Mesodermal cell (in vitro differentiated cells): Measurements from ENCODE around the gene MEP1B.

Source experiments
- H3K27ac ChIP-seq: 2 replicates; pipeline ENCODE4 v1.7.0; 2013; ENCODE audit warnings: mild to moderate bottlenecking, low read depth, low read length, moderate library complexity; ENCODE audit not compliant: severe bottlenecking
- H3K36me3 ChIP-seq: 2 replicates; pipeline ENCODE4 v1.7.1; 2013; ENCODE audit warnings: mild to moderate bottlenecking, low read length, moderate library complexity; ENCODE audit not compliant: control insufficient read depth, insufficient read depth
- H3K4me1 ChIP-seq: one replicate; pipeline ENCODE4 v1.7.1; 2013; ENCODE audit warnings: mild to moderate bottlenecking, low read length; ENCODE audit not compliant: insufficient read depth, control insufficient read depth, poor library complexity, severe bottlenecking
- H3K4me3 ChIP-seq: 2 replicates; pipeline ENCODE4 v1.7.0; 2013; ENCODE audit warnings: low read length, control low read depth, mild to moderate bottlenecking; ENCODE audit not compliant: insufficient read depth, poor library complexity, severe bottlenecking; ENCODE audit errors: extremely low read depth
- H3K9me3 ChIP-seq: 2 replicates; pipeline ENCODE4 v1.7.1; 2013; ENCODE audit warnings: mild to moderate bottlenecking, low read length, moderate library complexity; ENCODE audit not compliant: control insufficient read depth
- WGBS, 2 experiments: methylation state at CpG; one replicate each; pipeline ENCODE4 v1.1.5; 2013; ENCODE audit warnings: missing lambda C conversion rate in 2 of 2; ENCODE audit not compliant: insufficient coverage in 2 of 2; 5-methylcytosine and 5-hydroxymethylcytosine counted together

The MEP1B gene

GRCh38 chr18:32249147-32249929, 59.5 kb downstream of the MEP1B start:
- Histone ChIP-seq H3K36me3 (no peaks in the 10 kb centered on the region), H3K27ac (no peak overlapping the region), H3K4me1 (no peaks in the 10 kb centered on the region), H3K4me3 (no peak overlapping the region), H3K9me3 (no peaks in the 10 kb centered on the region)
- 77 to 95% methylated on average over 2 to 4 of the region's 8 CpGs for WGBS, 2 experiments

DNA sequence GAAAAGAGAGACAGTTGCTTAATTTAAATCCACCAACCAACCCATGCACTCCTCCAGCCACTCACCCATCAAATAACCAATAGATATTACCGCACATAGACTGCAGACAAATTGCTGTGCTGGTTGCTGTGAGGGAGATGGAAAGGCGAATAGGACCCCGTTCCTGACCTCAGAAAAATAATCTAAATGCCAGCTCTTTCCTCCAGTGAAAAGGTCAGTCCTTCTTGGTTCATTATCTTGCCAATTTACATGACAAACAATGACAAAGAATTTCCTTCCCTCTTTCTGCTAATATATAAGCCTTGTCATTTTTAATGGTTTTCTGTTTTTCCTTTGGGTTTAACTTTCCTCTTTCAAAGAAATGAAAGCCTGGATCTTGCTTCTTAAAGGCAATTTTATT, 61.6 kb downstream of the MEP1B start:
- Histone ChIP-seq H3K36me3 (no peaks in the 10 kb centered on the region), H3K4me1 (no peaks in the 10 kb centered on the region), H3K4me3 (no peak overlapping the region), H3K27ac (no peak overlapping the region), H3K9me3 (no peaks in the 10 kb centered on the region)
- WGBS, 2 experiments = no CpG with 5 or more reads among the region's 3 CpGs

GRCh38 chr18:32252141-32252860, 62.5 kb downstream of the MEP1B start:
- WGBS, 2 experiments = 64 to 66% methylated on average over 4 to 6 of the region's 8 CpGs
- H3K9me3 ChIP-seq = no peaks in the 10 kb centered on the region
- H3K4me1 ChIP-seq = no peaks in the 10 kb centered on the region

DNA sequence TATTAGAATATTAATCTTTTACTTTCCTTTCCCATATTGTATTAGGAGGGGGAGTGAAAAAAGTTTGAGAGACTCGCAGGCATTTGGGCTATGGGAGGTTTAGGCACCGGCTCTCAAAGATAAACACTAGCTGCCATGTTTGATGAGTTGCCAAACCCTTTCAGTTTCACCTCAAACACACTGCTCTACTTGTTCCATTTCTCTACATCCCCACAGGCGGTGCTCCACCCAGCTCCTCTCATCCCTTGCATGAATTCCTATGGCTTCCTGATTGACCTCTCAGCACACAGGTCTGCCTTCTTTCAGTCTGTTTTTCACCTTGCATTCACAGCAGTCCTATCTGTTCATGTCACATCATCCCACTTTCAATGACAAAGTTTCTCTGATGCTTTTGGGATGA, 65.7 kb downstream of the MEP1B start:
- H3K4me1 ChIP-seq = no peaks in the 10 kb centered on the region
- WGBS, 2 experiments = 92% methylated on average over 2 of the region's 3 CpGs; no CpG with 5 or more reads in 1 of the 2 experiments
- no peak overlapping the region for H3K4me3 ChIP-seq
- H3K36me3 ChIP-seq = no peaks in the 10 kb centered on the region
- H3K27ac ChIP-seq = no peak overlapping the region
- H3K9me3 ChIP-seq = no peaks in the 10 kb centered on the region

More at GRCh38 chr18:32252141-32252860, 62.5 kb downstream of the MEP1B start:
- Histone ChIP-seq H3K27ac (no peak overlapping the region), H3K4me3 (no peak overlapping the region), H3K36me3 (no peaks in the 10 kb centered on the region)

DNA sequence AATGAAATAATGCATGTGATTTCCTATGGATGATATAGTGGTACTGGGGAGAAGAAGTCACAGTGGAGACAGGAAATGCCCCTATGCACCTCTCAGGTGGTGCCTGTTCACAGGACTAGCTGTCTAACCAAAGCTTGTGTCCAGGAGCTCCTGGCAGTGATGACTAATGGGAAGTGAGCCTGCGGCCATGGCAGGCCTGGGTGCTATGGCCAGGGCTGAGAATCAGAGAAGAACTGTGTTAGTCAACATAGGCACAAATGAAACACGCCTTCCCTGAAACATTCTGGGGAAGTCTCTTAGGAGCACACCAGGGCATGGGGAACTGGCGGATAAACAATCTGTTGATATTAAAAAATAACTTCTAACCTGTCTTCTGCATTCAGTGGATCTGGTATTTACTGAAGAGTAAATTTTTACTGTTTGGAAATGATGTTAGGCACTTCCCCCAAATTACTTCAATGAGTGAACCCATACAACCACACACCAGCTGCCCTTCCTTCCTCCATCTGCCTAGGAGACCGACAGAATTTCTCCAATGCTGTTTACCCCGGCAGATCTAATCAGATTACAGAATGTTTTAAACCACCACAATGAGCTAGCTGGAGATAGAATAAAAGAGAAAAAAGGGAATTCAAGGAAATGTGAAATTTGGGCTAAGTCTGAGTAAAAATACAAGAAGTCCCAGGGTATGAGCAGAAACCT, 67.4 kb downstream of the MEP1B start:
- 78 to 83% methylated on average over 1 of the region's 5 CpGs for WGBS, 2 experiments
- no peaks in the 10 kb centered on the region for H3K36me3 ChIP-seq
- no peak overlapping the region for H3K4me3 ChIP-seq

GRCh38 chr18:32258148-32258547, 68.3 kb downstream of the MEP1B start:
- Histone ChIP-seq H3K4me3 (no peak overlapping the region), H3K27ac (no peak overlapping the region), H3K9me3 (no peaks in the 10 kb centered on the region), H3K4me1 (no peaks in the 10 kb centered on the region), H3K36me3 (no peaks in the 10 kb centered on the region)
- 83 to 100% methylated on average over 1 to 2 of the region's 2 CpGs for WGBS, 2 experiments

More for the DNA sequence above, 67.4 kb downstream of the MEP1B start:
- no peaks in the 10 kb centered on the region for H3K4me1 ChIP-seq
- no peak overlapping the region for H3K27ac ChIP-seq
- H3K9me3 ChIP-seq = no peaks in the 10 kb centered on the region

- Histone ChIP-seq H3K36me3 (no peaks in the 10 kb centered on the region), H3K9me3 (no peaks in the 10 kb centered on the region), H3K4me3 (no peak overlapping the region), H3K4me1 (no peaks in the 10 kb centered on the region), H3K27ac (no peak overlapping the region)
- 77 to 90% methylated on average over 2 of the region's 5 CpGs for WGBS, 2 experiments
Measured at GRCh38 chr18:32258558-32259204, 68.8 kb downstream of the MEP1B start.

DNA sequence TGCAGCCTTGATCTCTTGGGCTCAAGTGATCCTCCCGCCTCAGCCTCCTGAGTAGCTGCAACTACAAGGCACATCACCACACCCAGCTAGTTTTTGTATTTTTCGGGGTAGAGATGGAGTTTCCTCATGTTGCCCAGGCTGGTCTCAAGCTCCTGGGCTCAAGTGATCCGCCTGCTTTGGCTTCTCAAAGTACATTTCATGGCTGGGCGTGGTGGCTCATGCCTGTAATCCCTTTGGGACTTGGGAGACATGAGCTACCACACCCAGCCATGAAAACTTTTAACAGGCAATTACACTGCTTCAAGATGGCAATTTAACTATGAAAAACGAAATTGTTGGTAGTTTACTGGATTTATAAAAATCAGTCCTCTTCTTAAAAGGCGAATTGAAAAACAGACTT, 69.7 kb downstream of the MEP1B start:
- 74 to 87% methylated on average over 3 to 4 of the region's 6 CpGs for WGBS, 2 experiments
- Histone ChIP-seq H3K9me3 (no peaks in the 10 kb centered on the region), H3K27ac (no peak overlapping the region), H3K4me1 (no peaks in the 10 kb centered on the region), H3K36me3 (no peaks in the 10 kb centered on the region), H3K4me3 (no peak overlapping the region)

DNA sequence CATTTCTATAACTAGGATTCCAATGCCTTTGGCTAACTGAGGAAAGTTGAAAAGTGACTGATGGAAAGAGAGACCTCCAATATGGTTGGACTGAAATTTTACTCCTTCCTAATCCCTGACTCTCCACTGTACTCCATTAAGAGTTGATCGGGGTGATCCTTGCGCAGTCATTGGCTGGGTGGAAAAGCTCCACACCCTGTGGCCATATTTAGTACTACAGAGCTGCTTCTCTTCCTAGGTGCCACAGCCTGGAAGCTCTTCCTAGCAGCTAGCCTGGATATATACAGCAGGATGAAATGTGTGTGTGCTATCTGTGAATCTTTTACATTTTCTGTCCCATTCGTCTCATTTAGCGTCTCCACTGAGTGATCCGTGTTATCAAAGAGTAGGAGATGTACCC, 71.2 kb downstream of the MEP1B start:
- Histone ChIP-seq H3K4me3 (no peak overlapping the region), H3K36me3 (no peaks in the 10 kb centered on the region), H3K9me3 (no peaks in the 10 kb centered on the region), H3K4me1 (no peaks in the 10 kb centered on the region), H3K27ac (no peak overlapping the region)
- 100% methylated on average over 1 to 4 of the region's 5 CpGs for WGBS, 2 experiments

GRCh38 chr18:32262092-32262491, 72.3 kb downstream of the MEP1B start:
- Histone ChIP-seq H3K9me3 (no peaks in the 10 kb centered on the region), H3K27ac (no peak overlapping the region), H3K36me3 (no peaks in the 10 kb centered on the region), H3K4me1 (no peaks in the 10 kb centered on the region), H3K4me3 (no peak overlapping the region)
- WGBS, 2 experiments = 83 to 100% methylated on average over 1 of the region's 1 CpG
